Measurements from ENCODE around the gene PHAX. TPM values are rescaled to one million over a fixed set of nuclear protein-coding genes. Genes with fewer than 3 reads are reported as not detected.

The PHAX gene
- total and polyA plus RNA-seq, 10 of the 15 experiments (the other 5 are each of a cell fraction or from before 2014, with no cell fraction given) = 28.2 to 88.7 (median 60.3) TPM

DNA sequence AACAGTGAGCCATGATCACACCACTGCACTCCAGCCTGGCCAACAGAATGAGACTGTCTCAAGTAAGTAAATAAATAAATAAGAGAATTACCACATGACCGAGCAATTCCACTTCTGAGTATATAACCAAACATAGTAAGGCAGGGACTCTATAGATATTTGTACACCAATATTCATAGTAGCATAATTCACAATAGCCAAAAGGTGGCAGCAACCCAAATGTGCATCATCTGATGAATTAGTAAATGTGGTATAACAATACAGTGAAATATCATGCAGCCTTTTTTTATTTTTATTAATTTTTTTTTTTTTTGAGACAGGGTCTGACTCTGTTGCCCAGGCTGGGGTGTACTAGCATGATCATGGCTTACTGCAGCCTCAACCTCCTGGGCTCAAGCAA is 38.8 kb upstream of the PHAX start:
- RAD21 ChIA-PET (ENCODE audit: unreplicated experiment) = no interaction called here
- TF ChIP-seq NR2C2 (IDR thresholded peaks at IDR 0.05; ENCODE audit: borderline replicate concordance, control insufficient read depth, insufficient read length, low read depth) = no peak
- TF ChIP-seq, protein P1, sequence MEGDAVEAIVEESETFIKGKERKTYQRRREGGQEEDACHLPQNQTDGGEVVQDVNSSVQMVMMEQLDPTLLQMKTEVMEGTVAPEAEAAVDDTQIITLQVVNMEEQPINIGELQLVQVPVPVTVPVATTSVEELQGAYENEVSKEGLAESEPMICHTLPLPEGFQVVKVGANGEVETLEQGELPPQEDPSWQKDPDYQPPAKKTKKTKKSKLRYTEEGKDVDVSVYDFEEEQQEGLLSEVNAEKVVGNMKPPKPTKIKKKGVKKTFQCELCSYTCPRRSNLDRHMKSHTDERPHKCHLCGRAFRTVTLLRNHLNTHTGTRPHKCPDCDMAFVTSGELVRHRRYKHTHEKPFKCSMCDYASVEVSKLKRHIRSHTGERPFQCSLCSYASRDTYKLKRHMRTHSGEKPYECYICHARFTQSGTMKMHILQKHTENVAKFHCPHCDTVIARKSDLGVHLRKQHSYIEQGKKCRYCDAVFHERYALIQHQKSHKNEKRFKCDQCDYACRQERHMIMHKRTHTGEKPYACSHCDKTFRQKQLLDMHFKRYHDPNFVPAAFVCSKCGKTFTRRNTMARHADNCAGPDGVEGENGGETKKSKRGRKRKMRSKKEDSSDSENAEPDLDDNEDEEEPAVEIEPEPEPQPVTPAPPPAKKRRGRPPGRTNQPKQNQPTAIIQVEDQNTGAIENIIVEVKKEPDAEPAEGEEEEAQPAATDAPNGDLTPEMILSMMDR (IDR thresholded peaks at IDR 0.05 in 2 of 3, conservative IDR thresholded peaks at IDR 0.05 in 1 of 3; ENCODE audit: control insufficient read depth in 2 of 3, extremely low read depth in 1 of 3, insufficient read depth in 1 of 3, low read depth in 3 of 3, low read length in 3 of 3) = peak in 1 of 3 experiments; percentile 3; a peak in 1 of 6 replicates
- H3K4me2 ChIP-seq (ENCODE audit: control insufficient read depth, insufficient read depth) = no peak overlapping the region
- no peak for FAIRE-seq
- no peak overlapping the region for H3K9ac ChIP-seq (ENCODE audit: control insufficient read depth, insufficient read depth, low read length)
- POLR2A ChIA-PET = interaction anchor here (0.6 kb wide), 1 partner anchor 46 kb away, joined by 3 read pairs; no protein-coding TSS in a partner anchor
- ATAC-seq = peak; percentile 36; the same call in 2 of the 3 replicates
- BruUV-seq (replicated peaks) = no TSS peak
- 4% methylated on average over 1 of the region's 1 CpG for WGBS (ENCODE audit: insufficient coverage, insufficient replicate concordance, low lambda C conversion rate, missing lambda C conversion rate)
- no peaks in the 10 kb centered on the region for H3K27me3 ChIP-seq (replicated peaks in 1 of 2; ENCODE audit: control insufficient read depth in 2 of 2, insufficient read depth in 2 of 2, low read length in 1 of 2)
- CTCF ChIA-PET = interaction anchor here (1.1 to 1.5 kb wide), 2 partner anchors 17 to 223 kb away, joined by 3 to 4 read pairs; no protein-coding TSS in a partner anchor
- H3K36me3 ChIP-seq (ENCODE audit: control insufficient read depth in 2 of 2, insufficient read depth in 2 of 2, low read length in 1 of 2) = no peaks in the 10 kb centered on the region
- no peaks in the 10 kb centered on the region for H3K4me1 ChIP-seq (ENCODE audit: control insufficient read depth, insufficient read depth, low read length)
- H3K79me2 ChIP-seq (ENCODE audit: control insufficient read depth, insufficient read depth, low read length) = no peaks in the 10 kb centered on the region
- no peak overlapping the region for H3K4me3 ChIP-seq
- SMC1A ChIA-PET (ENCODE audit: uncharacterized antibody, unreplicated experiment) = no interaction called here
- intact Hi-C loops (cut with micrococcal nuclease; ENCODE audit: unreplicated experiment) (no loop called here), in situ Hi-C loops (cut with MboI) (no loop called here)
- no peaks in the 10 kb centered on the region for H3K9me3 ChIP-seq (replicated peaks; ENCODE audit: control insufficient read depth, insufficient read depth, low read length)
- H2AFZ ChIP-seq (ENCODE audit: control insufficient read depth, low read depth, low read length) = no peak overlapping the region
- no peak overlapping the region for H3K27ac ChIP-seq (ENCODE audit: control insufficient read depth, insufficient read depth)
- no peak for DNase-seq (ENCODE audit: low read depth, low spot score)
- H4K20me1 ChIP-seq (ENCODE audit: control insufficient read depth, insufficient read depth) = no peaks in the 10 kb centered on the region

- CTCF ChIA-PET = interaction anchor here (0.6 to 1.5 kb wide), 3 partner anchors 12 to 224 kb away, joined by 3 to 4 read pairs (median 3); no protein-coding TSS in a partner anchor
- peak; percentile 86 for ATAC-seq
Observed at GRCh38 chr5:126562823-126563222, 37.9 kb upstream of the PHAX start.

More at GRCh38 chr5:126562823-126563222, 37.9 kb upstream of the PHAX start:
- Histone ChIP-seq H3K79me2 (ENCODE audit: control insufficient read depth, insufficient read depth, low read length) (no peaks in the 10 kb centered on the region), H3K36me3 (ENCODE audit: control insufficient read depth in 2 of 2, insufficient read depth in 2 of 2, low read length in 1 of 2) (no peaks in the 10 kb centered on the region), H4K20me1 (ENCODE audit: control insufficient read depth, insufficient read depth) (no peaks in the 10 kb centered on the region), H2AFZ (ENCODE audit: control insufficient read depth, low read depth, low read length) (no peak overlapping the region), H3K4me3 (no peak overlapping the region), H3K4me2 (ENCODE audit: control insufficient read depth, insufficient read depth) (no peak overlapping the region), H3K27ac (ENCODE audit: control insufficient read depth, insufficient read depth) (no peak overlapping the region), H3K27me3 (replicated peaks in 1 of 2; ENCODE audit: control insufficient read depth in 2 of 2, insufficient read depth in 2 of 2, low read length in 1 of 2) (no peaks in the 10 kb centered on the region), H3K4me1 (ENCODE audit: control insufficient read depth, insufficient read depth, low read length) (no peaks in the 10 kb centered on the region), H3K9ac (ENCODE audit: control insufficient read depth, insufficient read depth, low read length) (no peak overlapping the region), H3K9me3 (replicated peaks; ENCODE audit: control insufficient read depth, insufficient read depth, low read length) (no peaks in the 10 kb centered on the region)
- in situ Hi-C loops (cut with MboI) (no loop called here), intact Hi-C loops (cut with micrococcal nuclease; ENCODE audit: unreplicated experiment) (no loop called here)
- TF ChIP-seq MEF2A (IDR thresholded peaks at IDR 0.05; ENCODE audit: insufficient read depth, low read depth, low read length) = 0 out of 2 replicates have a peak, but pooled peaks have one; percentile 5
- no peak for TF ChIP-seq ELK1 (IDR thresholded peaks at IDR 0.05; ENCODE audit: low read depth, low read length)
- TF ChIP-seq, protein P2, sequence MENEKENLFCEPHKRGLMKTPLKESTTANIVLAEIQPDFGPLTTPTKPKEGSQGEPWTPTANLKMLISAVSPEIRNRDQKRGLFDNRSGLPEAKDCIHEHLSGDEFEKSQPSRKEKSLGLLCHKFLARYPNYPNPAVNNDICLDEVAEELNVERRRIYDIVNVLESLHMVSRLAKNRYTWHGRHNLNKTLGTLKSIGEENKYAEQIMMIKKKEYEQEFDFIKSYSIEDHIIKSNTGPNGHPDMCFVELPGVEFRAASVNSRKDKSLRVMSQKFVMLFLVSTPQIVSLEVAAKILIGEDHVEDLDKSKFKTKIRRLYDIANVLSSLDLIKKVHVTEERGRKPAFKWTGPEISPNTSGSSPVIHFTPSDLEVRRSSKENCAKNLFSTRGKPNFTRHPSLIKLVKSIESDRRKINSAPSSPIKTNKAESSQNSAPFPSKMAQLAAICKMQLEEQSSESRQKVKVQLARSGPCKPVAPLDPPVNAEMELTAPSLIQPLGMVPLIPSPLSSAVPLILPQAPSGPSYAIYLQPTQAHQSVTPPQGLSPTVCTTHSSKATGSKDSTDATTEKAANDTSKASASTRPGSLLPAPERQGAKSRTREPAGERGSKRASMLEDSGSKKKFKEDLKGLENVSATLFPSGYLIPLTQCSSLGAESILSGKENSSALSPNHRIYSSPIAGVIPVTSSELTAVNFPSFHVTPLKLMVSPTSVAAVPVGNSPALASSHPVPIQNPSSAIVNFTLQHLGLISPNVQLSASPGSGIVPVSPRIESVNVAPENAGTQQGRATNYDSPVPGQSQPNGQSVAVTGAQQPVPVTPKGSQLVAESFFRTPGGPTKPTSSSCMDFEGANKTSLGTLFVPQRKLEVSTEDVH (IDR thresholded peaks at IDR 0.05; ENCODE audit: low read depth, partially characterized antibody) = no peak
- POLR2A ChIA-PET = interaction anchor here (0.6 kb wide), 1 partner anchor 45 kb away, joined by 3 read pairs; no protein-coding TSS in a partner anchor
- SMC1A ChIA-PET (ENCODE audit: uncharacterized antibody, unreplicated experiment) = interaction anchor here (1.2 kb wide), 1 partner anchor 20 kb away, joined by 3 read pairs; no protein-coding TSS in a partner anchor
- 47% methylated on average over 2 of the region's 2 CpGs for WGBS (ENCODE audit: insufficient coverage, insufficient replicate concordance, low lambda C conversion rate, missing lambda C conversion rate)
- FAIRE-seq = peak; percentile 38
- BruUV-seq (replicated peaks) = no TSS peak
- peak; percentile 19 for DNase-seq (ENCODE audit: low read depth, low spot score)
- RAD21 ChIA-PET (ENCODE audit: unreplicated experiment) = no interaction called here

Measured in GM12878 (cell line).